Kidney tubule cell (primary cell): Measurements from ENCODE around the gene ZSWIM5.
A peak's percentile ranks its signal among the peaks of the same experiment; 100 is the strongest.
"Not testable (repeated sequence)": the region's sequence is repeated elsewhere in the genome, so short reads cannot be mapped to it uniquely, and the experiment has no call there.

ENCODE experiments used
- DNase-seq: peaks from one replicate; pipeline ENCODE4 v3.0.0-alpha.2; 2018; ENCODE audit warnings: low spot score

ZSWIM5 gene

GRCh38 chr1:45002650-45003645, 203.5 kb downstream of the ZSWIM5 start:
- DNase-seq = no peak

GRCh38 chr1:45001576-45001975, 204.8 kb downstream of the ZSWIM5 start:
- DNase-seq = not testable (repeated sequence)

DNA sequence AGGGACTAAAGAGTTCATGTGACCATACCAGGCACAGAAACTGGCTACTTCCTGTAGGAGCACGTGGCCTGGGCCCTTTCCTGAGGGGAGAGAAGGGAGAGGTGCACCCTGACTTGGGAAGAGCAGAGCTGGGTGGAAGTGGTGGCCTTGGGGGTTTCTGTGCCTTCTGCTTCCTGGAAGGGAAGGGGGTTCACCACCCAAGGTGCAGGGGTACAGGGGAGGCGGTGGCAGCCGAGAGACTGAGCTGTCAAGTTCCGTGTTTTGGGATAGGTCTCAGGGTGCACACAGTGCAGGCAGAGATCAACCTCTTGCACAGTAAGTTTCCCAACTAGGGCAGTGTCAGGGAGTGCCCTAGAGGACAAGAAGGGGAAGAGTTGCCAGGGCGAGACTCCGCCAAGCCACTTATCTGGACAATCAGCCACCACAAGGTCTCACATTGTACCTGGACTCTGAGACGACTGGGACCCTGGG, 205.4 kb downstream of the ZSWIM5 start:
- DNase-seq = no peak

- no peak for DNase-seq
Observed at GRCh38 chr1:44999232-44999631, 207.2 kb downstream of the ZSWIM5 start.

GRCh38 chr1:44995467-44996238, 210.8 kb downstream of the ZSWIM5 start:
- no peak for DNase-seq

- no peak for DNase-seq
Observed at GRCh38 chr1:44994309-44994898, 212.0 kb downstream of the ZSWIM5 start.

- no peak for DNase-seq
Observed at GRCh38 chr1:44988531-44989156, 217.8 kb downstream of the ZSWIM5 start.

DNA sequence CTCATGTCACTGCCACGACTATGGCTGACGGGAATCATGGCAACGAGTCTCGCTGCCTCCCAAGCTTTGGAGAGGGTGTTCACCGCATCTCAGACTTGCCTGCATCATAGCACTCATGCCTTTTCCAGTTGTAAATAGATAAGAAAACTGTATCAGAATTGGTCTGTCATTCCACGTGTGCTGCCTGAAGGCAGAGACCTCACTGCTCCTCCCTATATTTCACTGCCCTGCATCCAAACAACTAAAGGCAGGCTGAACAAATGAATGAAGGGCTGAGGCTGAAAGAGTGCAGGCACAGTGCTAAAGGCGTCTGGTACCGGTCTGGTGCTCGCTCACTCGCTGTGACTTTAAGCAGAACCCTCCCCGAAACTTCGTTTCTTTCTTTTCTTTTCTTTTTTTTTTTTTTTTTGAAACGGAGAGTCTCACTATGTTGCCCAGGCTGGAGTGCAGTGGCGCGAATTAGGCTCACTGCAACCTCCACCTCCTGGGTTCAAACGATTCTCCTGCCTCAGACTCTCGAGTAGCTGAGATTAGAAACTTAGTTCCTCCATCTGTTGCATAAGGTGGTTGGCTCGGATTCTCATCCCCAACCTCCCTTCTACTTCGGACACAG, 220.6 kb downstream of the ZSWIM5 start:
- DNase-seq = peak; percentile 5

- not testable (repeated sequence) for DNase-seq
Observed at GRCh38 chr1:44977372-44977771, 229.0 kb downstream of the ZSWIM5 start.

- DNase-seq = no peak
Observed at GRCh38 chr1:44976252-44976651, 230.2 kb downstream of the ZSWIM5 start.

DNA sequence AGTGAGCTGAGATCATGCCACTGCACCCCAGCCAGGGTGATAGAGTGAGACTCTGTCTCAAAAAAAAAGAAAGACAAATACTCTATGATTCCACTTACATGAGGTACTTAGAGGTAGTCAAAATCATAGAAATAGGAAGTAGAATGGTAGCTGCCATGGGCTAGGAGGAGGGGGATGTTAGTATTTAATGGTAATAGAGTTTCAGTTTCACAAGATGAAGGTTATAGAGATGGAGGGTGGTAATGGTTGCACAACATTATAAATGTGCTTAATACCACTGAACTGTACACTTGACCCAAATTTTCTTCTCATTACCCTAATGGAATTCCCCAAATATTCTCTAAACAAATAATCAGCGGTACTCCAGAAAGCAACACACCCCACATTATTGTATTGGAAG, 232.8 kb downstream of the ZSWIM5 start:
- DNase-seq = no peak

GRCh38 chr1:44970317-44970716, 236.1 kb downstream of the ZSWIM5 start:
- DNase-seq = no peak
